ENCODE data around the gene PCMTD2.

- TF ChIP-seq EZH2 (IDR thresholded peaks at IDR 0.05) (no peak), POLR2AphosphoS5 (IDR thresholded peaks at IDR 0.05; ENCODE audit: borderline replicate concordance, low read depth, low read length) (no peak), FOXP2 (optimal IDR thresholded peaks at IDR 0.05; ENCODE audit: control extremely low read depth, extremely low read length, insufficient read depth) (no peak)
These were observed 41.4 kb upstream of the PCMTD2 start for GRCh38 chr20:64214113-64214512.

Measured in SK-N-MC (cell line).